ENCODE data around the gene OSBPL8.

The OSBPL8 gene

DNA sequence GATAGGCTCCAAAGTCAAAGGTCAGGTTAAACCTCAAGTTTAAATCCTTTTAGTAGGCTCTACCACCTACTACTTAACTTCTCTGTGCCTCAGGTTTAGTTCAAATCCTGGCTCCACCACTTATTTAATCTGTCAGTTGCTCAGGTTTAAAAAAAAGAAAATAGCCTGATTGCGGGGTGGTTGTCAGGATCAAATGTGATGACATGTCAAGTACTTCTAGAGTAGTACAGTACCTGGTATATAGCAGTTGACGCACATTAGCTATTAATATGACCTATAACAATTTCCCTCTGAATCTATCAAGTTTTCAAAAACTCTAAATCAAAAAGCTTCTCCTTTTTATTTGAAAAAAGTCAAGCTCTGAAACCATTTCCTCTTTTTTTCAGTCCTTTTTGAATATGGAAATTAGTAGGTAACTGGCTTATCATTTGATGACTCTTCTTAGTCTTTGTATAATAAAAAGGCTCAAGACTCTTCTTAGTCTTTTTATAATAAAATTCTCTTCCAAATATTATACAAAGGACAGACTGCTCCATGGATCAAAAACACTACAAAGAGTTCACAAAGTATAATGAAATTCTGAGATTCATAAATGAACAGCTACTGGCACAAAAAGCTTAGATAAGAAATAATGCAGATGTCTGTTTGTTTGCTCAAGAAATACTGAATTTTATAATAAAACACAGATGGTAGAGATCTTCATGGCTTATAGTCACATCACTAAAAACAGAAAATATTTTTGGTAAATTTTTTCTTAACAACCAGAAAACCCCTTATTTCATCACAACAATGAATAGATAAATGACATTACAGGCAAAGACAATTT lies 5.0 kb downstream of the OSBPL8 start:
- H3K4me3 ChIP-seq (ENCODE audit: low read depth, low read length) = no peak overlapping the region
- TF ChIP-seq, protein P1, sequence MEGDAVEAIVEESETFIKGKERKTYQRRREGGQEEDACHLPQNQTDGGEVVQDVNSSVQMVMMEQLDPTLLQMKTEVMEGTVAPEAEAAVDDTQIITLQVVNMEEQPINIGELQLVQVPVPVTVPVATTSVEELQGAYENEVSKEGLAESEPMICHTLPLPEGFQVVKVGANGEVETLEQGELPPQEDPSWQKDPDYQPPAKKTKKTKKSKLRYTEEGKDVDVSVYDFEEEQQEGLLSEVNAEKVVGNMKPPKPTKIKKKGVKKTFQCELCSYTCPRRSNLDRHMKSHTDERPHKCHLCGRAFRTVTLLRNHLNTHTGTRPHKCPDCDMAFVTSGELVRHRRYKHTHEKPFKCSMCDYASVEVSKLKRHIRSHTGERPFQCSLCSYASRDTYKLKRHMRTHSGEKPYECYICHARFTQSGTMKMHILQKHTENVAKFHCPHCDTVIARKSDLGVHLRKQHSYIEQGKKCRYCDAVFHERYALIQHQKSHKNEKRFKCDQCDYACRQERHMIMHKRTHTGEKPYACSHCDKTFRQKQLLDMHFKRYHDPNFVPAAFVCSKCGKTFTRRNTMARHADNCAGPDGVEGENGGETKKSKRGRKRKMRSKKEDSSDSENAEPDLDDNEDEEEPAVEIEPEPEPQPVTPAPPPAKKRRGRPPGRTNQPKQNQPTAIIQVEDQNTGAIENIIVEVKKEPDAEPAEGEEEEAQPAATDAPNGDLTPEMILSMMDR (IDR thresholded peaks at IDR 0.05; ENCODE audit: insufficient read depth, low read length, missing control alignments) = no peak
- DNase-seq (ENCODE audit: low read depth, low spot score) = no peak
- CTCF ChIA-PET = interaction anchor here (0.8 to 2.1 kb wide), 2 partner anchors 32 to 98 kb away, joined by 3 to 10 read pairs; no protein-coding TSS in a partner anchor
- POLR2A ChIA-PET = no interaction called here

- DNase-seq (ENCODE audit: low read depth, low spot score) = no peak
- TF ChIP-seq, protein P1 (IDR thresholded peaks at IDR 0.05; ENCODE audit: insufficient read depth, low read length, missing control alignments) = no peak
- no peak overlapping the region for H3K4me3 ChIP-seq (ENCODE audit: low read depth, low read length)
- CTCF ChIA-PET = no interaction called here
- POLR2A ChIA-PET = no interaction called here
These were observed 7.1 kb downstream of the OSBPL8 start for GRCh38 chr12:76552343-76552938.

- ChIA-PET CTCF (interaction anchor here (1.9 kb wide), 1 partner anchor 35 kb away, joined by 8 read pairs; no protein-coding TSS in a partner anchor), POLR2A (interaction anchor here (1.4 kb wide), 1 partner anchor 8 kb away, joined by 3 read pairs; the partner anchor contains the start of gene OSBPL8)
- no peak overlapping the region for H3K4me3 ChIP-seq (ENCODE audit: low read depth, low read length)
- DNase-seq (ENCODE audit: low read depth, low spot score) = no peak
- TF ChIP-seq, protein P1 (IDR thresholded peaks at IDR 0.05; ENCODE audit: insufficient read depth, low read length, missing control alignments) = no peak
These were observed 8.1 kb downstream of the OSBPL8 start for GRCh38 chr12:76551482-76551888.

GRCh38 chr12:76549131-76549530 lies 10.4 kb downstream of the OSBPL8 start:
- ChIA-PET POLR2A (no interaction called here), CTCF (no interaction called here)
- DNase-seq (ENCODE audit: low read depth, low spot score) = no peak
- no peak overlapping the region for H3K4me3 ChIP-seq (ENCODE audit: low read depth, low read length)
- TF ChIP-seq, protein P1 (IDR thresholded peaks at IDR 0.05; ENCODE audit: insufficient read depth, low read length, missing control alignments) = no peak

- DNase-seq (ENCODE audit: low read depth, low spot score) = no peak
- TF ChIP-seq, protein P1 (IDR thresholded peaks at IDR 0.05; ENCODE audit: insufficient read depth, low read length, missing control alignments) = no peak
- ChIA-PET POLR2A (no interaction called here), CTCF (no interaction called here)
- H3K4me3 ChIP-seq (ENCODE audit: low read depth, low read length) = no peak overlapping the region
These were observed 11.2 kb downstream of the OSBPL8 start for GRCh38 chr12:76548222-76548837.

GRCh38 chr12:76547526-76547925 lies 12.0 kb downstream of the OSBPL8 start:
- TF ChIP-seq, protein P1 (IDR thresholded peaks at IDR 0.05; ENCODE audit: insufficient read depth, low read length, missing control alignments) = no peak
- CTCF ChIA-PET = interaction anchor here (0.8 to 1.3 kb wide), 2 partner anchors 10 to 74 kb away, joined by 3 read pairs; no protein-coding TSS in a partner anchor
- no peak for DNase-seq (ENCODE audit: low read depth, low spot score)
- POLR2A ChIA-PET = interaction anchor here (0.6 kb wide), 1 partner anchor 882 kb away, joined by 4 read pairs; no protein-coding TSS in a partner anchor
- no peak overlapping the region for H3K4me3 ChIP-seq (ENCODE audit: low read depth, low read length)
